Stimulated activated CD4-positive, alpha-beta T cell treated with anti-CD3 and anti-CD28 coated beads, Interleukin-4, amount 100 ng/mL, for 24 hours (primary cell): ENCODE results near the gene RTL10.
A peak's percentile ranks its signal among the peaks of the same experiment; 100 is the strongest.

Experiments
- DNase-seq: peaks from one replicate; pipeline ENCODE4 v3.0.0-alpha.2; 2020

RTL10 gene, protein sequence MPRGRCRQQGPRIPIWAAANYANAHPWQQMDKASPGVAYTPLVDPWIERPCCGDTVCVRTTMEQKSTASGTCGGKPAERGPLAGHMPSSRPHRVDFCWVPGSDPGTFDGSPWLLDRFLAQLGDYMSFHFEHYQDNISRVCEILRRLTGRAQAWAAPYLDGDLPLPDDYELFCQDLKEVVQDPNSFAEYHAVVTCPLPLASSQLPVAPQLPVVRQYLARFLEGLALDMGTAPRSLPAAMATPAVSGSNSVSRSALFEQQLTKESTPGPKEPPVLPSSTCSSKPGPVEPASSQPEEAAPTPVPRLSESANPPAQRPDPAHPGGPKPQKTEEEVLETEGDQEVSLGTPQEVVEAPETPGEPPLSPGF

DNA sequence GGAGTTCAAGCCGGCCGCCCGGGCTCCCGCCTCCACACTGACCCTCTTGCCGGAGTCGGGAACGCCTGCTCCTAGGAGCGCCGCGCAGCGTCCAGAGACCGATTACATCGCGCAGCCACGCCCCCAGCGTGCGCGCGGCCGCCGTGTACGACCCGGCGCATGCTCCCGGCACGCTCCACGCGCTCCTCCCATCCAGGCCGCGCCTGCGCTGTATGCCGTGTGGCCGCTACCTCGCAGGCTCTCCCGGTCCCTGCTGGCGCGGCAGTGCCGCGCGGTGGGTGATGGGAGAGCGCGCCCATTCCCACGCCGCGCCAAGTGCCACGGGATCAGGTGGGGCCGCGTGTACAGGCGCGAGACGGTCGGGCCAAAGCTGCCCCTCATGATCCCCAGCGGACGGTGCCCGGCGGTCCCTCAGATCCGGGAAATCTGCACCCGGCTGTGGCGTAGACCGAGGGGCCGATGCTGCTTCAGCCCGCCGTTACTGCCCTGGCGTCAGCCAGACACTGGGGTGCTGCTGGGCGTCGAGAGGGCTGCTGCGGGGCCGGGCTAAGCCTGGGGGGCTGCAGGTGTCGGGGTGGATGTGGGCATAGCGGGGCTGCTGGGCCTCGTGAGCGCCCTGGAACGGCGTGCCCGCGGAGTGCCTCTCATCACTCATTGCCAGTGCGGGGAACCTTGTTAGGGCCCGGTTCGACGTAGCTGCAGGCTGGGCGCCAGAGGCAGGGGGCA is at the start of gene RTL10, which contains the start of gene GNB1L:
TSS of gene RTL10 (minus strand) at position 97 of the 726 bp plus-strand sequence. CDS start 2,613 bp downstream, outside the sequence.
TSS of gene GNB1L (minus strand) at position 97 of the 726 bp plus-strand sequence. CDS start 33,519 bp downstream, outside the sequence.
- peak; percentile 96 for DNase-seq

- DNase-seq, result no peak
Observed at GRCh38 chr22:19904174-19904856, 49.6 kb upstream of the RTL10 start.

DNA sequence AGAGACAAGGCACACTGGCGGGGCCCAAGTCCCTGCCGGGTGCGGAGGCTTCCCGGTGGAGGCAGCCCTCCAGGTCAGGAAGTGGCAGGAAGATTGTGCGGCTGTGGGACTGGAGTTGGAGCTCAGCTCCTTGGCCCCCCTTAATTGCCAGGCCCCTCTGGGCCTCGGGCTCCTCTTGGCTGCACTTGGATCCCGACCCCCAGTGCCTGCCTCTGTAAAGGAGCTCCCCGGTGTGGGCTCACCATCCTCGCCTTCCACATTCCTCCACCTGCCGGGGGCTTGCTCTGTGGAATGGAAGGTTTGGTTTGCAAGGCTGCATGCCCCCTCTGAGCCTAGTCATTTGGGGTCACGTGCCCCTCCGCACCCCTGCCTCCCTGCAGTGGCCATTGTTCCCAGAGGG is 48.8 kb upstream of the RTL10 start:
- DNase-seq, result no peak

DNA sequence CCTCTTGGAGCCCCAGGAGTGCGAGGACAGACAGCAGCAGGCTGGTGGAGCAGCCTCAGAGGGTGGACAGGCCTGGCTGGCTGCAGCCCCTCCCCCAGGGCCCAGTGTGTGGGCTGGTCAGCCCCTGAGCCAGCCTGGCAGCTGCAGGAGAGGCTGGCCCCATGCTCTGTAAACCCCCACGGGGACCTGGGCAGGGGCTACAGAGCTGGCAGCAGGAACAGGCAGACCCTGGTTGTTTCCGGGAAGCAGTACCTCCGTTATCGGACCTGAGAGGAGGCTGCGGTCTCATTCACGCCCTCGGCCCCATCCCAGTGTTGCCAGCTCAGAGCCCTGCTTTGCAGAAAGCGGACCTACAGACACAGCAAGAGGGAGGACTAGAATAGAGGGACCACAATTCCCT is 48.4 kb upstream of the RTL10 start:
- no peak for DNase-seq

DNA sequence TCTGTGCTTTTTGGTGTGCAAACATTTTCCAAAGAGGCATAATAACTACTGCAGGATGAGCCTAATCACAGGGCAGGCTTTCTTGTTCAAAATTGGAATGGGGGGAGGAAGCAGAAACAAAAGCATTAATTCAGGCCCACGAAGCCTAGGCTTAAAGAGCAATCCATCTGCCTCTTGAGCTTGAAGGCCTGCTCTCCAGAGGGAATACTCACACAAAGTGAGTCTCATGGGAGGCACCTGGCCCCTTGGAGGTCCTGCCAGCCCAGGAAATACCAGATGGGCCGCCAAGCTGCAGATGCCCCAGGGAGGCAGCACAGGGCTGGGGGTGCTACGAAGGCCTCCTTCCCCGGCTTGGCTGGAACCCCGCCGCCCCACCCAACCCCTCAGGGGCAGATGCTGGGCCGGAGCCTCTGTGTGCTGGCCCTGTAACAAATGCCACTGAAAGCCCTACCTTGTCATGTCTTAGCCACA is 47.6 kb upstream of the RTL10 start:
- DNase-seq, result no peak

DNA sequence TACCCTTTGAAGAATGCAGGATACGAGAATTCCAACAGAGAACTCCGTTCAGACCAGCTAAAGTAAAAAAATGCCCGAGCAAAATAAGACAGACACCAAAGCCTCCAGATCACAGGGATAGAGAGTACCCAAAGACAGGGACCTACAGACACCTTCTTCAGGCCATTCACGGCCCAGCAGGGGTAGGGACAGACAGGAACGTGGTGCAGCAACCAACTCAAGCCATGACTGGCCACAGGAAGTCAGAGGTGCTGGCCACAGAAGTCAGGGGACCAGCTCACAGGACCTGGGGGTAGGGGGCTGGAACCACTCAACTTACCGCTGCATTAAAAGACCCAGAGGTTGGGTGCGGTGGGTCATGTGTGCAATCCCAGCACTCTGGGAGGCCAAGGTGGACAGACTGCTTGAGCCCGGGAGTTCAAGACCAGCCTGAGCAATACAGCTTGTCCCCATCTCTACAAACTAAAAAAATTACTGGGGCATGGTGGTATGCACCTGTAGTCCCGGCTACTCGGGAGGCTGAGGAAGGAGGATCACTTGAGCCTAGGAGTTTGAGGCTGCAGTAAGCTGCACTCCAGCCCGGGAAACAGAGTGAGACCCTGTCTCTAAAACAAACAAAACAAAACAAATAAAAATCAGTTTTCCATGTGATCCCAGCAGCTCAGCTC is 47.0 kb upstream of the RTL10 start:
- no peak for DNase-seq

DNA sequence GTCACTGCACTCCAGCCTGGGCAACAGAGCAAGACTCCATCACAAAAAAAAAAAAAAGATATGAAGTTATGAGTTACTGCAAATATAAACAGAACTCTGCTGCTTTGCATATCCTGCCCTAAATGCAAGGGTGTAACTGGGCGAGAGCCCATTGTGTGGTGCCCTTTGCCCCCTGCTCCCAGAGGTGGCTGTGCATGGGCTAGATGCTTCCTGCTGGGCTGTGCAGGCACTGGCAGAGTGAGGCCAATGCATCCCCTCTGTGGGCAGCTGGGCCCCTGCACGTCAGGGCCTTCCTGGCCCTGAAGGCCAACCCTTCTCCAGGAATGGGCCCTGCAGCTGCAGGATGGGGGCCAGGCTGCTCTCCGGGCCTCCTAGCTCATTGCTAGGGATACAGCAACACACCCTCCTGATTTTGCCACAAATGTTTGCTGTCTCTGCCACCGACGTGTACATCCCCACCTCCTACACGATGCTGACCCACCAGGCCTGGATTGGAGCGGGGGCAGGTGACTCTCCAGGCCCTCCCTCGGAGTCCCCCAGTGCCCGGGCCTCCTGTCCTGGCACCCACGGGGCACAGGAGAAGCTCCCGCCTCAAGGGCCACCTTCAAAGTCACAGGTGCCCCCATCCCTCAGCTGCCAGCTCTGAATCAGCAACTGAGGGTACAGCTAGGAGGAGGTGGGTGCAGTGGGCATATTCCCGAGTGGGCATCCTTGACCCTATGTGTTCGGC is 46.2 kb upstream of the RTL10 start:
- no peak for DNase-seq

GRCh38 chr22:19898831-19899567 is 44.3 kb upstream of the RTL10 start:
- DNase-seq, result no peak

- DNase-seq, result no peak
Observed at GRCh38 chr22:19898145-19898544, 43.5 kb upstream of the RTL10 start.

DNA sequence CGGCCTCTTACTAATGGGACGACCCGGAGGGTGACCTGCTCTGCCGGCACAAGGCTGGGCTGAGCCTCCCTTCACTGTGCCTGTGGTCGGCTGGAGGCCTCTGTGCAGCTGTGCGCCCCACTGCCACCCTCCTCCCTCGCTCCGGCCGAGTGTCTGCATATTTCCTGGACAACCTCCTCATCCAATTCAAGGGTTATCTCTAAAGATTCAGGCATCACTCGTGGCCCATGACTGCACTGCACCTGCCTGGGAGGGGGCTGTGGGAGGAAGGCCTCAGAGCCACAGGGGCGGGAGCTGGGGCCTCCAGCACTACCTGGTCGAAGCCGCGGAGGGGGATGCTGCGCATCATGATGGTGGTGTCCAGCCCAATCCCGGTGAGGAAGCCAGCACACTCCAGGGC is 43.1 kb upstream of the RTL10 start:
- no peak for DNase-seq

- no peak for DNase-seq
Observed at GRCh38 chr22:19896665-19897355, 42.1 kb upstream of the RTL10 start.

- no peak for DNase-seq
Observed at GRCh38 chr22:19895160-19895849, 40.6 kb upstream of the RTL10 start.

DNA sequence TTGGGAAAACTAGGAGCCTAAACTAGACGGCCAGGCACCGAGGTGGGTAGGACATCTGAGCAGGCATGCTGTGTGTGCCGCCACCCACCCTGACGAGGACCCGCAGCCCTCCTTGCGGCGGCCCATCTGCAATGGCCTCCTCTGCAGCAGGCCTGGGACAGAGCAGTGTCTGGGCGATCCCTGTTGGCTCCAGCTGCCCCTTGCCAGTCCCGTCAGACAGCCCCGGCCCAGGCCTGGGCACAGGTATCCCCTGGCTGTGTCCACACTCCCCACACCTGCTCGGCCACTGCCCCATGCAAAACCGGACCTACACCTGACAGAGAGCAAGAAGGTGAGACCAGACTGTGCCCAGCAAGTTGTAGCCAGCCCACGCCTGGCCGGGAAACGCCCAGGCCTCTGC is 38.7 kb upstream of the RTL10 start:
- no peak for DNase-seq

DNA sequence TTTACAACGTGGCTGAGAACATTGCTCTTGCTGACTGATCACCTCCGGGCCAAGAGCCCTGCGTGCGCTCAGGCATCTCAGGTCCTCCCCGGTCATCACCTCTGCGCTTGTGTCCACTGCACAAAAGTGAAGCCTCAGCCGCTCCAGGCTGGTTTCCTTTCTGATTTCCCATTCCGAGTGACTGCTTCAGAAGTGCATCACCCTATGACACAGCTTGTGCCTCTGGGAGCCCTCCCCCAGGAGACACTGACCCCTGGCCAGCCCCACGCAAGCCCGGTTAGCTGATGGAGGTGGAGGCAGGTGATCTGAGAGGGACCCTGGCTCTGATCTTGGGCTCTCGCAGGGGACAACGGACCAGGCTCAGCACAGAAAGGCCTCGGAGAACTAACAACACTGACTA is 38.3 kb upstream of the RTL10 start:
- DNase-seq, result no peak

DNA sequence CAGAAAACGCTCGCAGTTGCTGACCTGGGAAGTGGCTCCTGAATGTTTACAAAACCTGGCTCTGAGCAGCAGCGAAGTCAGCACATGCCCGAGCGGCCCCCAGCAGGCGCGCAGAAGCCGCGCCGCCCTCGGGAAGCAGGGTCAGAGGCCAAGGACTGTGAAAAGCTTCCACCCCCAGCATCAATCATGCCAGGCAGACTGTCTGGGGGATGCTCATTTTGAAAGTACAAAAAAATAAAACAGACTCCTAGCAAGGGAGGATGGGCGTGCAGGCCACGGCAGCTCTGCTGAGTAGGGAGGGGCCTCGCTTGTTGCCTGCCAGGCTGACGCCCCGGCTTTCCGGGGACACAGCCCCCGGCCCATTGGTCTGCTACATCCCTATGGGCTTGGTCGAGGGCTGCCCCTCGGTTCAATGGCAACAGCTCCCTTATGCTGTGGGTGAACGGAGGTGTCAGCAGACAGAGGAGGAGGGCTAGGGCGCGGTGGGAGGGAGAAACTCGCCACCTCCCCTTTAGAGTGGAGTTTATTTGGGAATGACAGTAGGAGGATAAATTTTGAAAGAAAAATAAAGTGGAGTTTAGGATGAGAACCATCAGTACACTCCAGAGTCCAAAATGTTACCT is 37.7 kb upstream of the RTL10 start:
- DNase-seq, result peak; percentile 69

DNA sequence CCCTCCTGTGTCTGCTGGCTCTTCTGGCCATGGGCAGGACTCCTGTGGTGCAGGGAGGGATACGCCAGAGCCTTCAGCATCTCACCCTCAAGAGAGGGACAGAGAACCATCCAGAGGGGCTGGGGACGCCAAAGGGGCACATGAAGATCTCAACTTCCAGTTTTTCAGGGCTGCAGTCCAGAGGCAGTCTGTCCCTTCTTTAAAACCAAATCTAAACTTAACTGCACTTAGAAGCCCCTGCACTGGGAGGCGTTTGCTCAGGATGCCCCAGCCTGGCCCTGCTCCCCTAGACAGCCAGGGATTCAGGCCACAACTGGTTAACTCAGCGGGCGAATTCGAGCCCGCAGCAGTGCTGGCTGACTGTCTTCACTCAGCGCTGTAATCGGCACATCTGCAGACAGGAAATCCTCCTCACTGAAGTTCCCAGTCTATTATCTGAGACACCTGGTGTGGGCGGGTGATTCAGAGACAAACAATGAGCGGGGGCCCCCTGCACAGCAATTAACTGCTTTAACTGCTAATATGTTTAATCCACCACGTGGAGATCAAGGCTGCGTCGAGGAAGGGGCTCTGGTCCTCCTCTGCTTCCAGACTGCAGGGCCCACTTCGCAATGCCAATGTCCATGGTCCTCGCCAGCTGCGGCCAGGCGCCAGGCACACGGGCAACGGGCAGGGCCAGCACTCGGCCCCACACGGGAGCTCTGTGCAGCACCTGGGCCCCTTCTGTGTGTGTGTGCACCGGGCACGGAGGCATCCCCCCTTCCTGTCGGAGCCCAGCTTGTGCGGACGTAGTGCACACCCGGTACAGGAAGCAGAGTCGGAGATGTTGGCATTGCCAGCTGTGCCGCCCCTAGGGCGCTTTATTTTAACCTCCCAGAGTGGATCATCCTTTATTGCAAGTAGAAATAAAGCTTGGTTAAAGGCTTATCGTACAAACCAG is 36.9 kb upstream of the RTL10 start:
- DNase-seq, result peak; percentile 92

DNA sequence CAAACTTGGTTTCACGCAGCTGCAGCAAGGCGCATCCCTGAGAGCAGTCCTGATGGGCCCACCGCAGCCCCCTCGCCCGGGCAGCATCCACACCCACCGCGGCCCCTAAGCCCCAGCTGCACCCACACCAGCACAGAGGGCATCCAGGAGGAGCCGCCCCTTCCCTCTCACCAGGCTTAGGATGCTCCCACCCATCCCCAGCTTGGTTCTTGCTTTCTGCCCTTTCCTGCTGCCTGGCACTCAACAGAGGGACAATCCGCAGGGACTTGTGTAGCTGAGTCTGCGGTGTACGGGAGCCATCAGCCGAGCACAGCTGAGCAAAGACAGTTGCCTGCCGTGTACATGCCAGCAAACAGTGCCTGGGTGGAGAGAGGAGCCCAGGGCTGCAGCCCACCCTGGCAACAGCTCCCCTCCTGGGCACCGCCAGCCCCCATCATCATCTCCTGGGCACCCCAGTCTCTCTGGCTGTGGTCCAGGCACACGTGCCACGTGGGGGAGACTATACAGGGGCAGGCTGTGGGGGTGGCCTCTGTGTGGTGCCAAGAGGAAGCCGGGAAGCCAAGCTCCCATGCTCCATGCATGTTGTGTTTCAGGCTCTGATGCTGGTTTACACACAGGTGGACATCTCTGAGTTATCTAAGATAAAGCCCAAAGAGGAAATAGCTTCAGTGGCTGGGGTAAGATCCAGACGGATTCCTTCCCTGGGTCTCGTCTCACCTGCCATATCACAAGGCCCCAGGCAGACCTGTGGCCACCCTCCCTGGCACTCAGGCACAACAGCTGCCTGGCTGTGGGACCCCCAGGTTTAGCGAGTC is 36.0 kb upstream of the RTL10 start:
- no peak for DNase-seq

DNA sequence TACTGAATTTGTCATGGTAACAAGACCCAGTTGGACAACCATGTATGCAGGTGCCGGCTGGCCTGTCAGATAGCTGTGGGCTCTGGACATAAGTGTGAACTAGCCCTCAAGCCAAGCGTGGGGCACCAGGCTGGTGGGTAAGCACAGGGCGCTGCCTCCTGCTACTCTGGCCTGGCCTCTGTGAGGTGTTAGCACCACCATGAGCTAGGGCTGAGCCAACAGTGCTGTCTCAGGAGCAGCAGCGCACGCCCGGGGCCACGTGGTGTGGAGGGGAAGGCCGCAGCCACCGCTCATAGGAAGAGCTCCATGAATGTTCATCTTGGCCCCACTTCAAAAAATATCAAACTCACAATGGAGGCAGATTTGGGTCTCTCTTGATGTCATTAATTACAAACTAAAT is 35.3 kb upstream of the RTL10 start:
- peak; percentile 30 for DNase-seq
